Activated T-cell treated with anti-CD3 and anti-CD28 coated beads, Interleukin-2, amount 50 U/mL, for 24 hours (primary cell): ENCODE measurements around the gene FGD5.

Source experiments
- DNase-seq: peaks from one replicate; pipeline ENCODE4 v3.0.0-alpha.2; 2020
- H3K27ac Mint-ChIP-seq: 2 replicates; pipeline ENCODE4 v1.8.0; 2020; ENCODE audit warnings: mild to moderate bottlenecking, mixed read lengths
- H3K27me3 Mint-ChIP-seq: 2 replicates; pipeline ENCODE4 v1.8.0; 2020; ENCODE audit warnings: mixed read lengths
- H3K36me3 Mint-ChIP-seq: 2 replicates; pipeline ENCODE4 v1.8.0; 2020; ENCODE audit warnings: low read depth, mixed read lengths
- H3K4me1 Mint-ChIP-seq: 2 replicates; pipeline ENCODE4 v1.8.0; 2020; ENCODE audit warnings: low read depth, mixed read lengths
- H3K4me3 Mint-ChIP-seq: 2 replicates; pipeline ENCODE4 v1.8.0; 2020; ENCODE audit warnings: mild to moderate bottlenecking, moderate library complexity, mixed read lengths
- H3K9me3 Mint-ChIP-seq: 2 replicates; pipeline ENCODE4 v1.8.0; 2020; ENCODE audit warnings: mixed read lengths

FGD5 gene

DNA sequence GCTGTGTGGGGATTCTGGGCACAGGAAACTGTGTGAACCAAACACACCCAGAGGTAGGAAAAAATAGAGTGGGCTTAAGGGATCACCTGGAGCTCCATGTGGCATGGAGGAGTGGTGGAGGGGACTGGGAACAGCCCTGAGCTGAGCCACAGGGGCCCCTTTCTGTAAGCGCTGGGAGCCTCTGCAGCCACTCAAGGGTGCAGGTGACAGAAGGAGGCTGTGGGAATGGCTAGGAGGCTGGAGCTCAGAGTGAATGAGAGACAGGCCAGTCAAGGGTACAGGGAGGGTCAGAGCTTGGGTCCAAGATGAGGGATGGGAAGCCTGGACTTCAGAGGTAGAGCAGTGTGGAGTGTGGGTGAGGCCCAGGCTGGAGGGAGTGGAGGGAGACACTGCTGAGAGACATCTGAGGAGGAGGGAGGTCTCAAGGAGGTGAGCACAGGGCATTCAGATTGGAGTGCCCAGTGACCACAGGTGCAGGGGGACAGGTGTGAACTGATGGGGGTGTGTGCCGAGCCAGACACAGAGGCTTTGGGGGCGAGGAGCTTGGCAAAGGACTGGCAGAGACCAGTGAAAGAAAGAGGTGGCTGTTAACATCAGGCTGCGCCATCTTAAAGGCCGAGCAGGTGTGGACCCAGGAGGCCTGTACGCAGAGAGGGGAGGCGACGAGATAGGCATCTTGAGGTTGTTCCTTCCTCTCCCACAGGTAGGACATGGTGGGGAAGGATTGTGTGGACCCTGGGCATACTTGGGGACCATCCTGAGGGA is 56.8 kb downstream of the FGD5 start:
- Mint-ChIP-seq H3K27me3 (no peaks in the 10 kb centered on the region), H3K4me1 (peaks cover 13% of the 10 kb centered on the region), H3K36me3 (no peaks in the 10 kb centered on the region), H3K9me3 (no peaks in the 10 kb centered on the region), H3K27ac (no peak overlapping the region), H3K4me3 (no peak overlapping the region)
- peak; percentile 18 for DNase-seq

DNA sequence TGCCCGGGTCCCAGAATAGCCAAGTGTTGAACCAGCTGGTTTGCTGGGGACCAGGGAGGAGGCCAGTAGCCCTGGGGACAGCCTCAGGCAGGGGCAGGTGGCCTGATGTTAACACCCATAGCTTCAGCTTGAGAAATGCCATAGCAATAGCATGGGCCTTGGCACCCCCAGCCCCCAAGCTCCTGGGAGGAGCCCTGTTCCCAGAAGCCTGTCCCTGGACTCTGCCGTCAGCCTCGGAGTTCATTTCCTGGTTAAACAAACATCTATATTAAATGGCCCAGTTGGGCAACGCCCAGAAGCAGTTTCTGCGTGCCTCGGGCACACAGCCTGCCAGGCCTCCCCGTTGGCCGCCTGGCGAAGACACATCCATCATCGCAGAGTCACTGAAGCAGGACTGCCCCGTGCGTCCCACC is 58.2 kb downstream of the FGD5 start:
- Mint-ChIP-seq H3K27me3 (no peaks in the 10 kb centered on the region), H3K27ac (no peak overlapping the region), H3K36me3 (no peaks in the 10 kb centered on the region), H3K9me3 (no peaks in the 10 kb centered on the region), H3K4me3 (no peak overlapping the region), H3K4me1 (peaks cover 21% of the 10 kb centered on the region)
- peak; percentile 1 for DNase-seq

DNA sequence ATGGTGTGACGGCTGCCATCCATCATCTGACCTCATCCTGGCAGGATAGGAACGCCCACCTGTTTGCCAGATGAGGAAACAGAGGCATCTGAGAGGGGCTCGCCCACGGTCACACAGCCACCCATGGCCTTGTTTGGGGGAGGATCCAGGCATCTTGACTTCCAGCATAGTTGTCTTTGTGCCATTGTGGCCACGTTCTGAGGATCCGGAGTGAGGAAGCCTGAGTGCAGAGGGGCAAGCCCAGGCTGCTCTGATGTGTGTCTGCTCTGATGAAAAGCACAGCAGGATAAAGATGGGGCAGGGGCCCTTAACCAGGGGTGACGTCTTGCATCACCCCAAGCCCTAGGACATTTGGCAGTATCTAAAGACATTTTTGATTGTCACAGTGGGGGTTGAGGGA is 58.7 kb downstream of the FGD5 start:
- DNase-seq = no peak
- H3K27me3 Mint-ChIP-seq = no peaks in the 10 kb centered on the region
- no peaks in the 10 kb centered on the region for H3K9me3 Mint-ChIP-seq
- H3K27ac Mint-ChIP-seq = no peak overlapping the region
- no peak overlapping the region for H3K4me3 Mint-ChIP-seq
- H3K36me3 Mint-ChIP-seq = no peaks in the 10 kb centered on the region
- H3K4me1 Mint-ChIP-seq = peaks cover 26% of the 10 kb centered on the region

- no peak overlapping the region for H3K27ac Mint-ChIP-seq
- no peak overlapping the region for H3K4me3 Mint-ChIP-seq
- H3K36me3 Mint-ChIP-seq = no peaks in the 10 kb centered on the region
- H3K27me3 Mint-ChIP-seq = no peaks in the 10 kb centered on the region
- peaks cover 43% of the 10 kb centered on the region for H3K4me1 Mint-ChIP-seq
- peak; percentile 24 for DNase-seq
- H3K9me3 Mint-ChIP-seq = no peaks in the 10 kb centered on the region
Observed at GRCh38 chr3:14879211-14879874, 60.6 kb downstream of the FGD5 start.

GRCh38 chr3:14880447-14881106 is 61.8 kb downstream of the FGD5 start:
- Mint-ChIP-seq H3K36me3 (no peaks in the 10 kb centered on the region), H3K27me3 (no peaks in the 10 kb centered on the region), H3K4me3 (no peak overlapping the region), H3K9me3 (no peaks in the 10 kb centered on the region), H3K4me1 (peaks cover 56% of the 10 kb centered on the region), H3K27ac (peak overlapping the region; percentile 27)
- DNase-seq = peak; percentile 28

- DNase-seq = no peak
- Mint-ChIP-seq H3K4me1 (peaks cover 62% of the 10 kb centered on the region), H3K9me3 (no peaks in the 10 kb centered on the region), H3K27ac (no peak overlapping the region), H3K4me3 (no peak overlapping the region), H3K36me3 (no peaks in the 10 kb centered on the region), H3K27me3 (no peaks in the 10 kb centered on the region)
Observed at GRCh38 chr3:14883226-14883625, 64.5 kb downstream of the FGD5 start.

GRCh38 chr3:14884665-14885064 is 65.9 kb downstream of the FGD5 start:
- no peaks in the 10 kb centered on the region for H3K9me3 Mint-ChIP-seq
- DNase-seq = no peak
- H3K36me3 Mint-ChIP-seq = no peaks in the 10 kb centered on the region
- H3K4me3 Mint-ChIP-seq = no peak overlapping the region
- no peaks in the 10 kb centered on the region for H3K27me3 Mint-ChIP-seq
- H3K4me1 Mint-ChIP-seq = peaks cover 54% of the 10 kb centered on the region
- H3K27ac Mint-ChIP-seq = no peak overlapping the region

GRCh38 chr3:14885307-14885706 is 66.5 kb downstream of the FGD5 start:
- Mint-ChIP-seq H3K36me3 (no peaks in the 10 kb centered on the region), H3K9me3 (no peaks in the 10 kb centered on the region), H3K4me3 (no peak overlapping the region), H3K27ac (no peak overlapping the region), H3K27me3 (no peaks in the 10 kb centered on the region), H3K4me1 (peaks cover 52% of the 10 kb centered on the region)
- DNase-seq = no peak

DNA sequence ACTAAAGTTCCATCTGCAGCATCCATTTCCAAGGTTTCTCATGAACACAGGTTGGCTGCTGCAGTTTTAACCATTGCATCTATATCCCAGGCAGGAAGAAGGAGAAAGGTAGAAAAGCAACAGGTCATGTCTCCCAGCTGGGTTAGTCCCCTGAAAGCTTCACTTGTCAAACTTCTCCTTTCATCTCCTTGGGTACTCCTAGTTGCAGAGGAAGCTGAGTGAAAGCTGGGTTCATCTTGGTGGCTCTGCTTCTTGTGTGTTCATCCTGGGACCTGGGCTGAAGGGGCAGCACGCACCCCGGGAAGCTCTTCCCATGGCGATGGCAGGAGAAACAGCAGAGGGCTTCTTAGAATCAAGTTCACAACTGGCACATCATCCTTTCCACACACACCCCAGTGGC is 67.3 kb downstream of the FGD5 start:
- DNase-seq = no peak
- Mint-ChIP-seq H3K36me3 (no peaks in the 10 kb centered on the region), H3K4me3 (no peak overlapping the region), H3K27me3 (no peaks in the 10 kb centered on the region), H3K9me3 (no peaks in the 10 kb centered on the region), H3K27ac (no peak overlapping the region), H3K4me1 (peaks cover 44% of the 10 kb centered on the region)

GRCh38 chr3:14889205-14889604 is 70.4 kb downstream of the FGD5 start:
- H3K27me3 Mint-ChIP-seq = no peaks in the 10 kb centered on the region
- H3K4me3 Mint-ChIP-seq = no peak overlapping the region
- H3K4me1 Mint-ChIP-seq = peaks cover 20% of the 10 kb centered on the region
- H3K9me3 Mint-ChIP-seq = no peaks in the 10 kb centered on the region
- H3K36me3 Mint-ChIP-seq = no peaks in the 10 kb centered on the region
- H3K27ac Mint-ChIP-seq = no peak overlapping the region
- DNase-seq = no peak

- peaks cover 13% of the 10 kb centered on the region for H3K4me1 Mint-ChIP-seq
- H3K27me3 Mint-ChIP-seq = no peaks in the 10 kb centered on the region
- no peak overlapping the region for H3K4me3 Mint-ChIP-seq
- no peaks in the 10 kb centered on the region for H3K36me3 Mint-ChIP-seq
- H3K27ac Mint-ChIP-seq = no peak overlapping the region
- H3K9me3 Mint-ChIP-seq = no peaks in the 10 kb centered on the region
- no peak for DNase-seq
Observed at GRCh38 chr3:14889943-14890342, 71.2 kb downstream of the FGD5 start.

DNA sequence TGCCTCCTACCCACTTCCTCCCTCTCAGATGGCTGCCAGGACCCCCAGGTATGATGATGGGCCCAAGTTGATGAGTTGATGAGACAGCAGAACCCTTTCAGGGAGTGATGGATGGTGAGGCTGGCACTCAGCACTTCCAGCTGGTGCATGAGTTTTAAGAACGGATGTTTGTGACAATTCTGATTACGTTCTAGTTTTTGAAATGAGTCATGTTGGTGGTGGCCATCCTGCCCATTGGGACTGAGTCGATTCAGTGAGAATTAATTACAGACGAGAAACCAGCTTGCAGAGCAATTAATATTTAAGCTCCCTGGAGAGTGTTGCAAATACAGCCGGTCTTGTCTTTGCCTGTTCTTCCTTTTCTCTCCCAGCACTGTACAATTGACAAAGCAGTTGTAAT is 71.7 kb downstream of the FGD5 start:
- Mint-ChIP-seq H3K4me3 (no peak overlapping the region), H3K27me3 (no peaks in the 10 kb centered on the region), H3K27ac (no peak overlapping the region), H3K9me3 (no peaks in the 10 kb centered on the region), H3K36me3 (no peaks in the 10 kb centered on the region), H3K4me1 (peaks cover 8% of the 10 kb centered on the region)
- no peak for DNase-seq

- H3K4me3 Mint-ChIP-seq = no peak overlapping the region
- no peaks in the 10 kb centered on the region for H3K9me3 Mint-ChIP-seq
Observed at GRCh38 chr3:14891135-14892132, 72.7 kb downstream of the FGD5 start.

GRCh38 chr3:14892226-14892625 is 73.5 kb downstream of the FGD5 start:
- DNase-seq = no peak
- Mint-ChIP-seq H3K27ac (no peak overlapping the region), H3K4me3 (no peak overlapping the region), H3K27me3 (no peaks in the 10 kb centered on the region), H3K9me3 (no peaks in the 10 kb centered on the region), H3K36me3 (no peaks in the 10 kb centered on the region), H3K4me1 (no peaks in the 10 kb centered on the region)

More at GRCh38 chr3:14891135-14892132, 72.7 kb downstream of the FGD5 start:
- no peak for DNase-seq
- no peaks in the 10 kb centered on the region for H3K4me1 Mint-ChIP-seq
- no peaks in the 10 kb centered on the region for H3K36me3 Mint-ChIP-seq
- no peak overlapping the region for H3K27ac Mint-ChIP-seq
- no peaks in the 10 kb centered on the region for H3K27me3 Mint-ChIP-seq
